Hepatic stellate cell (primary cell): Measurements from ENCODE around the gene TMEM170B.
A peak's percentile ranks its signal among the peaks of the same experiment; 100 is the strongest.

Source experiments
- DNase-seq: peaks from one replicate; pipeline ENCODE4 v3.0.0; 2011; ENCODE audit warnings: low spot score

Gene TMEM170B

DNA sequence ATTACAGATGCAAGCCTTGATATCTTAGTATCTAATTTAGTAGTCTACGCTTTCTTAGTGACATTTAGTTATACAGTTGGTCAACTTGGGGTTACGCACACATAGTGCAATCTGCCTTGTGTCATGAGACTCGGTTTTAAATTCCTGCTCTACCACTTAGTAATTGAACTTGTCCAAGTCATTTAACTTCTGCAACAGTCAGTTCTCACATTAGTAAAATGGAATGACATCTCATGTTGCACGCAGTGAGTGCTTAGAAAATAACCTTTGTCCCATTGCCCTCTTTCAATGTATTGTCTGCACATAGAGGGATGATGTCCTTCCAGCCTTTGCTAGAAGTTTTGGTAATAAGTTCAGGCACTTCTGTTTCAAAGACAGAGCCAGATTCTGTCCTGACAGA lies 48.6 kb downstream of the TMEM170B start:
- no peak for DNase-seq

GRCh38 chr6:11586536-11586935 lies 49.0 kb downstream of the TMEM170B start:
- DNase-seq, result peak; percentile 57

DNA sequence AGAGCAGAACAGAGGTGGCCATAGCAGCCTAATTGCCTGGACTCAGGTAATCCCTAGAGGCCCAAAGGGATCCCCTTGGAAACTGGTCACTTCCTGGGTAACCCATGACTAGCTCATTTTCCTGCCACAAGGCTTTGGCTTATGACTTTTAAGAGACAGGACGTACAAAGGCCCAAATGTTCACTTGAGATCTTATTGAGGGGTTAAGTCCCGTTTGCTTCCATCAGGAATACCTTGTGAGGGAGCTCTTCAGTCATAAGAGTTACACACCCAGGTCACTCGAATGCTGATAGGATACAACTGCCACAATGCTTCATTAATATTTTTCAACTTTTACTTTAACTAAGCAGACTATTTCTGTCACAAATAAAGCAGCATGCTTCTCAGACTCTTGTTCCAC lies 51.7 kb downstream of the TMEM170B start:
- no peak for DNase-seq

- no peak for DNase-seq
Measured at GRCh38 chr6:11592294-11592906, 54.9 kb downstream of the TMEM170B start.

- DNase-seq, result no peak
Measured at GRCh38 chr6:11593096-11593495, 55.5 kb downstream of the TMEM170B start.

GRCh38 chr6:11595903-11596302 lies 58.4 kb downstream of the TMEM170B start:
- DNase-seq, result no peak

GRCh38 chr6:11596640-11597237 lies 59.2 kb downstream of the TMEM170B start:
- no peak for DNase-seq

DNA sequence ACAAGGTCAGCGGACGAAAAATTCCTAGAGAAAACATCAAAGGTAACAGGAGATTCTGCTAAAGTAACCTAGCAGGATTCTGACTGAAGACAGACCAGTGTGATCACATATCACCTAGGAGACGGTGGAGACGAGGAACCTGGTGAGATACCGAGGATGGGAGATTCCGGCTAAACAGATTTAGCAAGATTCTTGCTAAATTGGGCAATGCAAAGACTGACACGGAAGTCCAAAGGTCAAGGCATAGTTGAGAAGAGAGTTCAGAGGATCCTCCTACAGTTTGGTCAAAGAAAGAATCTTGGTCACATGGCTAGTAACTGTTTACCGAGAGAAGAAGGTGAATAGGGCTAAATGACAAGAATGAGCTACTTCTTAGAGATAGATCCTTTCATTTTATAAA lies 61.1 kb downstream of the TMEM170B start:
- DNase-seq, result no peak

GRCh38 chr6:11600251-11600650 lies 62.7 kb downstream of the TMEM170B start:
- DNase-seq, result no peak

GRCh38 chr6:11601776-11602605 lies 64.4 kb downstream of the TMEM170B start:
- no peak for DNase-seq

DNA sequence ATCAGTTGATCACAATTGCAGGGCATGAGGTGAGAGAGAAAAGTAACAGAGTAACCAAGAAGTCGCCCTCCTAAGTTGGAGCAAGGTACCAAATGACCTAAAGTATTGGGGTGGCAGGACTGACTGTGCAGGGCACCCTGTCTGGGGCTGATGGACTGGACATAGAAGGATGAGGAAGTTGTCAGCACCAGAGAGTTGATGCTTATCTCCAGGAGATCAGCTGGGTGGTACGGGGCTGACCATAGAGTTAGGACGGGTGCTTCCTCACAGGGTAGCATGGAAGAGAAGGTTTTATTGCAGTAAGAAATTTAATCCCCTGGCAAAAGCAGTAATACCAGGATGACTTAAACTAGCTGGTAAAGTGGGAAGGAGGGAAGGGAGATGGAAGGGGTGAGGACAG lies 66.7 kb downstream of the TMEM170B start:
- no peak for DNase-seq

DNA sequence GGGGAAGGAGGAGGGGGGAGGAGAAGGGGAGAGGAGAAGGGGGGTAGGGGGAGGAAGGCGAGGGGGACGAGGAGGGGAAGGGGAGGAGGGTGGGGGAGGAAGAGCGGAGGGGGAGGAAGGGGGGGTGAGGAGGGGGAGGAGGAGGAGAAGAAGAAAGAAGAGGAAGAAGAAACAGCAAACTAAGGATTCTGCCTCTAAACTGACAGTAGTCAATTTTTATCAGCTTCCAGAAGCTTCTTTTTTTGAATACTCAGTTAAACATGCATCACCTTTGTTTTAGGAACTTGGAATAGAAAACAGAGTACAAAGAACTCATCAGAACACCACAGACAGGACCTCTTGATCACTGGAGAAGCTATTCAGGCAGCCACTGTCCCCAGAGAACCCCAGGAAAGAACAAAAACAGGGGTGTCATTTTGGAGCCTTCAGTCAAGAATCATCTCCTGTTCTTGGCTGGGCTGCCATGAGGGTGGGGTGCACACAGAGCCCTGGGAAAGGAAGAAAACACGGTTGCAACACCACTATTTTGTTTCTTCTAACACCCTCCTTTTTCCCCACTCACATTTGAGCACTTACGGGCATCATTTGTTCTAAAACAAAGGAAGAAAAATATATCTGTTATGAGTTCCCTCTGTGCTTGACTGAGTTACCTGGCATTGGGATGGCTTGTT lies 67.4 kb downstream of the TMEM170B start:
- DNase-seq, result no peak

DNA sequence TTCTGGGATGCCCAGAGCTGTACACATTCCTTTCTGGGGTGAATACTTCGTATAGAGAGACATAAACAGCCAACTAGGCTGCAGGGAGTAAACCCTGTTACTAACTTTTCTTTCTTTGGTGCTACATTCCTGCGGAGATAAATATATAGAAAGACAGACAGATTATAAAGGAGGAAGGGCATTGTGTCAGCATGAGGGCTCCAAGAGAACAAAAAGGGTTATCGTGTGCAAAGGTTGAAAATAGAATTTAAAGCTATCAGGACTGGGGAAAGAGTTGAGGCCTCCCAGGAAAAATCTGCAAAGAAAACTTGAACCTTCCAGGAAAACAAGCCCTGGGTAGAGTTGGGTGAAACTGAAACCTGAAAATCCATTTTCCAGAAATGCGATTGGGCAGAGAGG lies 68.0 kb downstream of the TMEM170B start:
- DNase-seq, result no peak

DNA sequence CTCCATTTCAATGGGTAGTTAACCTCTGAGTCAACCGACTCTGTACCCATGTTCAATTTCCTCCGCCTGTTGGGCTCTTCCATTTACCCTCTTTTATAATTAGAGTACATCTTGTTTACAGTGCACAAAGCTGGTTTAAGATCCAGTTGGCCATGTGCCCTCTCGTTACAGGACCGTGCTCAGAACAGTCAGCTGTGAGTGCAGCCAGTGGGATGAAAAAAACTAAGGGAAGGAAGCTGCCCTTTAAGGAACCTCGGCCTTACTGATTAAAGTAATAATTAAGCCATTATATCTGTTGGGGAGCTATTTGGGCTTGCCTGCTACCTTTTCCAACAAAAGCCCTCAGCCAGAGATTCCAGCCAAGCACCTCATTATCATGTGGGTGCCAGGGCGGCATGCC lies 68.8 kb downstream of the TMEM170B start:
- DNase-seq, result no peak

GRCh38 chr6:11607383-11607782 lies 69.8 kb downstream of the TMEM170B start:
- no peak for DNase-seq

DNA sequence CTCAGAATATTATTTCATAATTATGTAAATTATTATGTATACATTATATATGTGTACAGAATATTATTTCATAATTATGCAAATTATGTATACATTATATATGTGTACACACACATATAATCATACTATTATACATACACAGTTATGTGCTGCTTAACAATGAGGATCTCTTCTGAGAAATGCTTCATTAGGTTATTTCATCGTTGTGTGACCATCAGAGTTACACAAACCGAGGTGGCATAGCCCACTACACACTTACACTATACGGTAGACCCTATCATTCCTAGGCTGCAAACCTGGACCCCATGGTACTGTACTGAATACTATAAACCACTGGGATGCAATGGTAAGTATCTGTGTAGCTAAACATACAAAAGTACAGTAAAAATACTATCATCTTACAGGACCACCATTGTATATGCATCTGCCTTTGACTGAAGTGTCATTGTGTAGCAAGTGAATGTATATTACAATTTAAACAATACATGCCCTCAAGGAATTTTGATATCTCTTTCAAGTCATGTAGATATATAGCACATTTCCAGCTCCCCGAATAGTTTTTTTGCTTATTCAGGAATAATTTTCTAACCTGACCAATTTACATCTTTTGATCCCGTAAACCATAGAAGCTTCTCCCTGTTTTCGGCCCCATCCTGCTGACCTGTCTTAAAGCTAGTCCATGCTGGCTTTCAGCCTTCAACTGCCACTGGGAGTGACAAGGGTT lies 71.2 kb downstream of the TMEM170B start:
- DNase-seq, result no peak

DNA sequence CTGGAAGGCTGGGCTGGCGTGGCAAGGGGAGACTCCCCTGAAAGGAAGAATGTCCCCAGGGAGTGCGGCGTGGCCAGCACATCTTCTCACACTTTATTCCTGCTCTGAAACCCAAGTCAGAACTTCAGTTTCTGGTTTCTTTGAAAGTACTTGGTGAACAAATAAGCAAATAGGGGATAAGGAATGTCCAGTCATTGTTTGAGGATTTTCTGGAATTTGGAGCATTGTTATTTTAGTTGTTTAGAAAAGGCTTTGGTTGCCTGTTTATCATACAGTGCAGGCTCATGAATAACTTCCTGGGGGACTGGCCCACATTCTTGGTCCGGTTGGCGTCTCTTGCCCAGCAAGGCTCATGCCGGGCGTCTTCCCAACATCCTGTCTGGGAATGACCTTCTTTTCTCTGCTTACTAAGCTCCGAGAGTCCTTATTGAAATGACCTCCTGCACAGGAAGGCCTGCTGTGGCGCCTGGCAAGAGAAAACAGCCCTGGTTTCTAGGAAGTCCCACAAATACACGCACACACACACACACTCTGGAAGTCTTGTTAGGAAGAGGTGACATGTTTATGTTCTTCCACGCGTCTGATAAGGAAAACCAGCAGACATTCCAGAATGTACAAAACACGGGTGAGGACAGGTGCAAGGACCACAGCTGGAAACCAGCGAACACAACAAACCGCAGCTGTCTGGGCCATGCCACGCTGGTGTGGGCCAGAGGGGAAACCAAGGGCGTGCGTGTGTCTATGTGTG lies 71.9 kb downstream of the TMEM170B start:
- peak; percentile 76 for DNase-seq

DNA sequence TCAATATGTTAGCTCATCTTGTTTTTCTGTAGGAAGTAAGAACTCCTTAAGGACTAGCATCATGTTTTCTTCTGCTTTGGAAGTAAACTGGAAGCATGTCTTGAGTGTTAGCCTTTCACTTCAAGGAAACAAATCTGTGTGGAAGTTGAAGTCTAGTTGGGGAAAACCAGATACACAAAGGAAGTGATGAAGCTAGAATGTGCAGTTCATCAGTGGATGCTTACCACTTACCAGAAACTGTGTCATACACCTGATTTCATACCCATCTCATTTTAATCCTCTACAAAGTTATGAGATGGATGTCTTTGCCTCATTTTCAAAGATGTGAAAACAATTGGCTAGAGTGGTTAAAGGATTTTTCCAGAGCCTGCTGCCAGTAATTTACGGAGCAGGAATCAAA lies 75.8 kb downstream of the TMEM170B start:
- DNase-seq, result no peak

- DNase-seq, result peak; percentile 64
Measured at GRCh38 chr6:11613858-11614257, 76.3 kb downstream of the TMEM170B start.

- no peak for DNase-seq
Measured at GRCh38 chr6:11614534-11615213, 77.1 kb downstream of the TMEM170B start.

- DNase-seq, result no peak
Measured at GRCh38 chr6:11615214-11615602, 77.7 kb downstream of the TMEM170B start.
